HG03025 (cell line): ENCODE measurements around the gene LIMCH1.

ENCODE experiments used
- ATAC-seq: cut with Tn5 transposase; IDR thresholded peaks from one replicate; pipeline ENCODE4 v1.9.1; 2021; ENCODE audit warnings: mild to moderate bottlenecking, moderate library complexity; ENCODE audit not compliant: unreplicated experiment, low FRiP score

LIMCH1 gene

DNA sequence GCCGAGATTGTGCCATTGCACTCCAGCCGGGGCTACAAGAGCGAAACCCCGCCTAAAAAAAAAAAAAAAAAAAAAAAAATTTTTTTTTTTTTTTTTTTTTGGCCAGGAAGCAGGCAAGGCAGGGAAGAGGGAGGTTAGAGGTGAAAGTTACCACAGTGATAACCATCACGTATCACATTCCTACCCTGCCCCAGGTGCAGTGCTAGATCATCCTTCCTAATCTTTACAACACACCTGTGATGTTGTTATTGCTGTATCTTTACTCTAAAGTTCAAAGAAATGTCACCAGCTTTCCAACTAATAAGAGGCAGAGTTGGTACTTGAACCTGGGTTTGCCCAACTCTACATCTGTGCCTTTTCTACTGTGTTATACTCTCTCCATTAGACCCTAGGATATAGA is 7.2 kb upstream of the LIMCH1 start:
- ATAC-seq = no peak

GRCh38 chr4:41532336-41532735 is 5.6 kb upstream of the LIMCH1 start:
- no peak for ATAC-seq

DNA sequence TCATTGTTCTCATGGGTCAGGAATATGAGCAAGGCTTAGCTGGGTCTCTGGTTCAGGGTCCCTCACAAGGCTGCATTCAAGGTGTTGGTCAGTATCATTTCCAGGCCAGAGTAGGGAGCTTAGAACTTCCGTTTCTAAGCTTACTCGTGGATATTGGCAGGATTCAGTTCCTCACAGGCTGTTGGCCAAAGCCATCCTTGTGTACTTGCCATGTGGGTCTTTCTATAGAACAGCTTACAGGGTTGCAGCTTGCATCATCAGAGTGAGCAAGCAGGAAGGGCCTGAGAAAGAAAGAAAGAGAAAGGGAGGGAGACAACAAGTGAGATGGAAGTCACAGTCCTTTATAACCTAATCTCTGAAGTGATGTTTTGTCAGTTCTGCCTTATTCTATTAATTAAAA is 5.1 kb upstream of the LIMCH1 start:
- ATAC-seq = no peak

GRCh38 chr4:41533680-41534079 is 4.3 kb upstream of the LIMCH1 start:
- ATAC-seq = no peak

- ATAC-seq = no peak
Measured at GRCh38 chr4:41534404-41534803, 3.6 kb upstream of the LIMCH1 start.

DNA sequence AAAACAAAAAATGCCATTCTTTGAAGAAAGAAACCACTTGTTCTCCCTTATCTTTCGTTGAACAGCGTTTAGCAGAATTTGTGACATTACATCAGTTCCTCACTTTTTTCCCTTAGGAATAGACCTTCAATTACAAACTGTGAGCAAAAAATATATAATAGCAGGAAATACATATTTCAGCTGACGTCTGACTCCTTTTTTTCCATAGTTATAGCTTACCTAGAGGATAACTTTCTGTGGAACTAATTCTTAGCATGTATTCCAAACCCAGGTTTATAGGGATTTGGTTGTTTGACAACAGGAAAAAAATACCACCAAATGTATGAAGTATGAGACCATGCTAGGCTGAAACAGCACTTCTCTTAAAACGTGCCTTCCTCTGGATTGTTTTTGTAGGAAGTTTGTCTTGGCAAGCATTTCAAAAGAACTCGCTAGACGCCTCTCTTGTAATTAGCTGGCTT is 2.0 kb upstream of the LIMCH1 start:
- no peak for ATAC-seq

- no peak for ATAC-seq
Measured at GRCh38 chr4:41537292-41537890, 566 bp upstream of the LIMCH1 start.

GRCh38 chr4:41538887-41539498 is 1.0 kb downstream of the LIMCH1 start:
- no peak for ATAC-seq

DNA sequence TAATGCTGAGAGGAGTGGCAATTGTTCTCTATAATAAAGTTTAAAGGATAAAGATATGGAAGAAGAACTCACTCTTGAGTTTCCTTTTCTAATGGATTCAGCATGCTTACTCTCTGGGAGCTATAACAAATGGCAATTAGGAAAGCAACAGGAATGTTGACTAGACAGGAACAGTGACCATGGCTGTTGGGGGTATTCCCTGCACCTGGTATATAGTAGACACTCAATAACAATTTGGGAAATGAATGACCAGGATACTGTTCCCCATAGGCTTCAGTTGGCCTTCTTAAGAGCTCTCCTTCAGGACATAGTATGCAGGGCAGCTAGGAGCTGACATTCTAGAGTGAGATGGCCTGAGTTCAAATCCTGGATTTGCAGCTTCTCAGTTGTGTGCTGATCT is 1.8 kb downstream of the LIMCH1 start:
- no peak for ATAC-seq

GRCh38 chr4:41540687-41541086 is 2.7 kb downstream of the LIMCH1 start:
- ATAC-seq = no peak

- no peak for ATAC-seq
Measured at GRCh38 chr4:41541687-41542094, 3.7 kb downstream of the LIMCH1 start.

DNA sequence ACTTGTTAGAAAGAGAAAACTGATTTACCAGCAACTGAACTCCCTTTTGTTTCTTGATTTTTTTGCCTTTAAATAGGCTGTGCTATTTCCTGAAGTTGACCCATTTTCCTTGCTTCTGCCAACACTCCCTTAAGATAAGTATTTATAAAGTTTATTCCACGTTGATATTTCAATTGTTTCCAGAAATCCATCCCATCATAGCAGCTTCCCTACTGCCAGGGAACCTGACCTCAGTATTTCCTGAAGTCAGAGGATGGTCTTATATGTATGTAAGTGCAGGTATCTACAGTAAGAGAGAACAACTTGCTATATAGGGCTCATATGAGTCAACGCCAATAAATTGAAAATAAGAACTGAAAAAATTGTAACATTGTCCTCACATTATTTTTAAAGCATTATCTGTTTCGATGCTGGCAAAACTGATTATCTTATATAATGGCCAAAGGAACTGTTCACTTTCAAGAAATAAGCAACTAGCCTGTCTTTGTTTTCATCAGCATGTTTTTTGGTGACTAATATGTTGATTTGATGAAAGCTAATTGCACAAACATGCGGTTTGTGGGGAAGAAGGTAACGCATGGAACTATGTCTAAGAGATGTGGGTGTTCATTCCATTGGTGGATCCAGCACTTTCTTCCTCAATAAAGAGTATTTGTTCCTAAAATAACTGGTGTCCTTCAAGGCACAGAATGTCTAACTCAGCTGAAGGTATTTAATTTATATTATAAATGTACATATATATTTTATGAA is 4.7 kb downstream of the LIMCH1 start:
- no peak for ATAC-seq

- no peak for ATAC-seq
Measured at GRCh38 chr4:41545238-41545637, 7.3 kb downstream of the LIMCH1 start.

- ATAC-seq = no peak
Measured at GRCh38 chr4:41546638-41547037, 8.7 kb downstream of the LIMCH1 start.

DNA sequence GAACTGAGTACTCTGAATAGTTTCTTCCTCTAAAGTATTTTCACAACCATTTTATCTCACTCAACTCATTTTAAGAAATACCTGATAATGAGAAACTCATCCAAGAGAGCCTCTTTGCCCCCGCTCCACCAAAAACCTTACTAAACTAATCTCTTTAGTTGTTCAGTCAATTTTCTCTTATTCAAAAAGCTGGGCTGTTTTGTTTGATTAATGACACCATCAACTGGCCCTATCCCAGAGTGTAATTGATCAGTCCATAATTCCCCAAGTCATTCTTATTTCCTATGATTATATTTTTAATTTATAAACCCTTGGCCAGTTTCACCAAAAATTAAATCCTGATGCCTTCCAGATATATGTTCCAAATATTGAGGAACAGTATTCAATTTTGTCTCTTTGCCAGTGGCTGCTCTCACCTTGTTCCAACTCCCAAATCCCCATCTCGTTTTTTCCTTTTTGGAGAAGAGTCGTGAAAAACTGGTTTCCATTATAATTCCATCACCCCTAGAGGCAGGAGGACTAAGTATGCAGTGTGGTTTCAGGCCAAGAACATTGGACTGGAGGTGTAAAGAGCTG is 10.4 kb downstream of the LIMCH1 start:
- no peak for ATAC-seq

DNA sequence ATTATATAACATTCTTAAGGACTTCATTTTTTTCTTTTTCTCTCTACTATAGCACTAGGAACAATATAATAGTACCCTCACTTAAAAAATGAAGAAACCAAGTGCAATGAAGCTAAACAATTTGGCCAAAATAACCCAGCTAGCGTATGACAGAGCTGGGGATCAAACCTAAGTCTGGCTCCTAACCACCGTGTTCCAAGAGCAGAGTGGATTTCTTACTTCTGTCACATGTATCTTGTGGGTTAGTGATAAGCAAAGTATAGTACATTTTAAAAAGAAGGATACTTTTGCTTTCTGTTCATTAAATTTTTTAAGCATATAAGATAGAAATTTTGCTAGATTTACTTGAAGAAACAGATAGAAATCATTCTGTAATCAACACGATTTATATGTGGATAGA is 11.5 kb downstream of the LIMCH1 start:
- ATAC-seq = no peak

DNA sequence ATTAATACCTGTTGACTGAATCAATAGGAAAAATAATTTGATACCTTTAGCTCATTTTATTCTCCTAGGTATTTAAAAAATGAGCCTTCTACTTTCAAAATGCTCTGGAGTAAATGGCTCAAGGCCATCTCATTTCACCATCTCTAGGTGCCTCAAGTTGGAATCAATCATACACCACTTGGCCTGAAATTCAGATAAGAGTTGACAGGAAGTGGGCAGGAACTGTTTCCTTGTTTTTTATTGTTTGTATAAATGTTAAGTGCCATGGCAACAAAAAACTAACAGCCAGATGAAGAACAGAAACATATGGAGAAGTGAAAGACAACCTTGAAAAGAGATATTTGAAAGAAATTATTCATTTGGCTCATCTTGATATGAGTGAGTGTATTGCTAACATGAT is 12.4 kb downstream of the LIMCH1 start:
- no peak for ATAC-seq

DNA sequence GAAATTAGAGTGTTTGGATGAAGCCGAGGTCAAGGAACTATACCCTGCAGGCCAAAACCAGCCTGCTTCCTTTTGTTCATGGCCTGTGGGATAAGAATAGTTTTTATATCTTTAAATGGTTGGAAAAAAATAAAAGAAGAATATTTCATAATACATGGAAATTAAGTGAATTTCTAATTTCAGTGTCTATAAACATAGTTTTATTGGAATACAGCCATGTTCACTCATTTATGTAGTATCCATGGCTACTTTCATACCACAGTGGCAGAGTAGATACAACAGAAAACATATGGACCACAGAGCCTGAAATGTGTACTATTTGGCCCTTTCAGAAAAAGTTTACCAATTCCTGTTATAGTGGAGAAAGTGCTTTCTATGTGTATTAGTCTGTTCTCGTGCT is 13.6 kb downstream of the LIMCH1 start:
- no peak for ATAC-seq

- no peak for ATAC-seq
Measured at GRCh38 chr4:41554905-41555304, 16.9 kb downstream of the LIMCH1 start.

- ATAC-seq = no peak
Measured at GRCh38 chr4:41556526-41556925, 18.6 kb downstream of the LIMCH1 start.

DNA sequence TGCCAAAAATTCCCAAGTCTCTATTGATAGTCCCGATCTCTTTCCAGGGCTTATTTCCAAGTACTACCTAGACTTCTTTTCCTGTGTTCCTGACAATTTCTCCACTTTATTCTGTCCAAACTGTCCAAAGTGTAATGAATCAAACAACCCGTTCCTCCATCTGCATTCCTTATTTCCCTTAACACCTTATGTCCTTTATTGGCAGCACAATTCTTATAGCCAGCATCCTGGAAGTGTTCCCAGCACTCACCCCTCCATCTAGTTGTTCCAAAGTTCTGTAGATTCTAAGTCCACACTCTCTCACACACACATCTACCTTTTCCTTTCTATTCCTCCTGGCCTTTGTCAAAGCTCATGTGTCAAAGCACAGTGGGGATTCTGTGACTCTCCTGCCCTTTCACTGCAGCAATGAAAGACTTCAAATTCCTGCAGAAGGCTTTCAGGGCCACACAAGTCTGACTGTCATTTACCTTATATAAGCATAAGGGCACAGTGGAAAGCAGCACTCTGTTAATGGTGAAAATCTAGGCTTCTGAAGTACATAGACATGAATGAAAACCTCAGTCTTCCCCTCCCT is 22.1 kb downstream of the LIMCH1 start:
- no peak for ATAC-seq
